GM18873 (cell line): ENCODE data around the gene FNDC7.

ENCODE experiments used
- ATAC-seq: cut with Tn5 transposase; IDR thresholded peaks from one replicate; pipeline ENCODE4 v1.9.1; 2021; ENCODE audit warnings: mild to moderate bottlenecking, moderate library complexity, moderate number of reproducible peaks; ENCODE audit not compliant: unreplicated experiment, low FRiP score

Gene FNDC7

DNA sequence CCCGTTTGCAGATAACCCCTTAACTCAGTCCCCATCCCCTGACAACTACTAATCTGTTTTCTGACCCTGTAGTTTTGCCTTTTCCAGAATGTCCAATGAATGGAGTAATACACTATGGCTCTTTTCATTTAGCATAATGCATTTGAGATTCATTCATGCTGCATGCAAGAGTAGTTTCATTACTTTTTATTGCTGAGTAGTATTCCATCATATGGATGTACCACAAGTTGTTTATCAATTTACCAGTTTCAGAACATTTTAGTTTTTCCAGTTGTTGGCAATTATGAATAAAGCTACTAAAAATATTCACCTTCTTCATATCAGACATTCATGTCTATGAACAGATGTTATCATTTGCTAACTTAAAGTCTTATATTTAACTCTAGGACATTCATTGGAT lies 79.1 kb downstream of the FNDC7 start:
- ATAC-seq: no peak
